Right lobe of liver (tissue), 6 donors: ENCODE measurements around the gene MACROD2. TPM values are rescaled to one million over a fixed set of nuclear protein-coding genes. Genes with fewer than 3 reads are reported as not detected.

Source experiments
- ATAC-seq, 4 donors: fragments of 200-7000 bp; cut with Tn5 transposase; one replicate each; pipeline ENCODE4 v1.9.1; 2020; ENCODE audit warnings: mild to moderate bottlenecking in 4 of 4, moderate library complexity in 4 of 4
- DNase-seq, 3 donors: peaks; one replicate each; pipeline ENCODE4 v3.0.0-alpha.2; 2020
- H3K27ac ChIP-seq, 3 donors: fragments of 200-600 bp; one replicate each; pipeline ENCODE4 v1.8.0; 2022
- H3K27me3 ChIP-seq, 2 donors: fragments of 200-600 bp; one replicate each; pipeline ENCODE4 v1.8.0; 2022
- H3K36me3 ChIP-seq, 4 donors: fragments of 200-600 bp; sonication (generic) in 1 of 4; one replicate each; pipeline versions ENCODE4 v1.5.1 to v1.8.0; 2017 to 2022; ENCODE audit warnings: control low read depth in 1 of 4
- H3K4me1 ChIP-seq, 4 donors: fragments of 200-600 bp; sonication (generic) in 1 of 4; one replicate each; pipeline versions ENCODE4 v1.5.1 to v1.8.0; 2017 to 2022; ENCODE audit warnings: control low read depth in 1 of 4
- H3K4me3 ChIP-seq, 3 donors: fragments of 200-600 bp; one replicate each; pipeline ENCODE4 v1.8.0; 2022
- H3K9me3 ChIP-seq, 4 donors: fragments of 200-600 bp; sonication (generic) in 1 of 4; one replicate each; pipeline versions ENCODE4 v1.5.1 to v1.8.0; 2017 to 2022; ENCODE audit warnings: control low read depth in 1 of 4
- CTCF ChIP-seq, 4 donors: fragments of 200-600 bp in 3 of 4; fragments of 450-650 bp in 1 of 4; IDR thresholded peaks; one replicate each; pipeline versions ENCODE4 v1.5.1 to v1.8.0; 2016 to 2022; ENCODE audit warnings: antibody characterized with exemption in 4 of 4, mild to moderate bottlenecking in 2 of 4
- POLR2A ChIP-seq: fragments of 450-650 bp; IDR thresholded peaks from one replicate; pipeline ENCODE4 v1.6.1; 2017; ENCODE audit warnings: antibody characterized with exemption, mild to moderate bottlenecking
- WGBS: methylation state at CpG from one replicate; pipeline ENCODE4 v1.1.6; 2018; ENCODE audit warnings: low coverage, low lambda C conversion rate; ENCODE audit not compliant: insufficient coverage; ENCODE audit errors: missing lambda C conversion rate; 5-methylcytosine and 5-hydroxymethylcytosine counted together
- intact Hi-C, 2 donors: fragments of 100-400 bp; cut with DNase I; formaldehyde crosslinking; loops; one replicate each; pipeline versions ENCODE4 v1.11.2 to v1.14.1; 2022
- total RNA-seq, 6 experiments: library from RNA; depleted of rRNA in 2 of 6; stranded (reverse); fragments of >200 nt in 2 of 6; fragmentation: NEBNext Ultra II Directional in 3 of 6; extraction: Animal tissue kit (Norgen Biotek cat#: 25700) in 3 of 6; gene quantifications; one replicate each; pipeline versions ENCODE4 v1.1.0 to v1.2.4, GENCODE V29; 2016 to 2023
- donor health status: DM: no; HTN: yes; CAD: no.
- donor health status: DM: no; HTN: no; CAD: no.
- donor health status: DM: no; HTN: no; CAD: no.
- donor health status: DM: no; HTN: yes; CAD: no.
- donor health status: DM: no; HTN: yes; CAD: no.

The MACROD2 gene
- total RNA-seq, 6 experiments from 2014 or later, result 1.2 to 5.5 (median 3.3) TPM

- H3K27me3 ChIP-seq, result no peaks in the 10 kb centered on the region
- no peaks in the 10 kb centered on the region for H3K4me1 ChIP-seq
- WGBS, result 48% methylated on average over 1 of the region's 1 CpG
- no peak for DNase-seq
- no peaks in the 10 kb centered on the region for H3K36me3 ChIP-seq
- no peak overlapping the region for H3K27ac ChIP-seq
- peaks cover 0 to 7% (median 2%) of the 10 kb centered on the region in 4 donors for H3K9me3 ChIP-seq
- TF ChIP-seq CTCF (IDR thresholded peaks at IDR 0.05), result no peak
- no peak for TF ChIP-seq POLR2A
- no peak overlapping the region for H3K4me3 ChIP-seq
- intact Hi-C loops, result no loop called here
- ATAC-seq, result no peak
Observed at GRCh38 chr20:15556869-15557268, 1561.6 kb downstream of the MACROD2 start.

DNA sequence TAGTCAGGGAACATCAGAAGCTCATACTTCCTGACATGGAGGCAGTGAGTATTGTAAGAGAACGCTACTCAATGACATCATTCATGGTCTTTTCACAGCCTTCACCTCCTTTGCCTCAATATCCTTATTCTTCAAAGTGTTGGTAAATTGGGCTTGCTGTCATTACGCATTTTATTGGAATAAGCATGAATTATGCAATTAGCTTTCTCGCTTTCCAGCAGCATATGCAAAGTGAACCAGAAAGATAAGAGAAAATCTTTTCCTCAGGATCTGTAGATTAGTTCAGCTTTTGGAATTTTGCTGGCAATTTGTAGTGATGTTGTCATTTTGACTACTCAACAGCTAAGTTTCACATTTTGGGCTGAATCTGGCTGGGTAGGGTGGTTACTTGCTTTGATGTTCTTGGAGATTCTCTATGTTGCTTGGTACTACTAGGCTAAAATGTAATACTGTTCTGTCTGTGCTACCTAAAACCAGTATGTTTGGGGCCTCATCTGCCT is 1565.8 kb downstream of the MACROD2 start:
- Histone ChIP-seq H3K9me3 (no peaks in the 10 kb centered on the region), H3K4me3 (no peak overlapping the region), H3K27ac (no peak overlapping the region), H3K36me3 (no peaks in the 10 kb centered on the region), H3K27me3 (no peaks in the 10 kb centered on the region), H3K4me1 (no peaks in the 10 kb centered on the region)
- no peak for ATAC-seq
- 80% methylated on average over 3 of the region's 3 CpGs for WGBS
- intact Hi-C loops, result no loop called here
- TF ChIP-seq POLR2A, result no peak
- TF ChIP-seq CTCF (IDR thresholded peaks at IDR 0.05), result no peak
- no peak for DNase-seq

GRCh38 chr20:15561707-15562404 is 1566.5 kb downstream of the MACROD2 start:
- WGBS, result 76% methylated on average over 5 of the region's 5 CpGs
- DNase-seq, result no peak
- no peak for ATAC-seq
- H3K4me1 ChIP-seq, result no peaks in the 10 kb centered on the region
- no peak for TF ChIP-seq CTCF (IDR thresholded peaks at IDR 0.05)
- TF ChIP-seq POLR2A, result no peak
- intact Hi-C loops, result no loop called here
- no peaks in the 10 kb centered on the region for H3K27me3 ChIP-seq
- H3K4me3 ChIP-seq, result no peak overlapping the region
- H3K36me3 ChIP-seq, result no peaks in the 10 kb centered on the region
- no peak overlapping the region for H3K27ac ChIP-seq
- no peaks in the 10 kb centered on the region for H3K9me3 ChIP-seq

GRCh38 chr20:15563836-15564235 is 1568.5 kb downstream of the MACROD2 start:
- ATAC-seq (no peak), DNase-seq (no peak)
- H3K4me1 ChIP-seq, result no peaks in the 10 kb centered on the region
- TF ChIP-seq POLR2A (no peak), CTCF (IDR thresholded peaks at IDR 0.05) (no peak)
- H3K9me3 ChIP-seq, result no peaks in the 10 kb centered on the region
- no peaks in the 10 kb centered on the region for H3K27me3 ChIP-seq
- no peak overlapping the region for H3K4me3 ChIP-seq
- 64% methylated on average over 4 of the region's 4 CpGs for WGBS
- H3K36me3 ChIP-seq, result no peaks in the 10 kb centered on the region
- intact Hi-C loops, result no loop called here
- H3K27ac ChIP-seq, result no peak overlapping the region
